Activated CD4-positive, alpha-beta memory T cell treated with anti-CD3 and anti-CD28 coated beads for 36 hours (primary cell): ENCODE measurements around the gene MED22. TPM values are rescaled to one million over a fixed set of nuclear protein-coding genes. Genes with fewer than 3 reads are reported as not detected.

Experiments
- CTCF ChIA-PET: fragments of 350-600 bp; sonication (Branson Sonifier 250); formaldehyde crosslinking; loops from one replicate; lab custom pipeline; 2021; ENCODE audit warnings: antibody characterized with exemption, inconsistent platforms; lab: Charles Lee
- POLR2A ChIA-PET: fragments of 350-600 bp; sonication (Branson Sonifier 250); formaldehyde crosslinking; loops from one replicate; lab custom pipeline; 2021; ENCODE audit warnings: antibody characterized with exemption; lab: Charles Lee
- DNase-seq: peaks from one replicate; pipeline ENCODE4 v3.0.0-alpha.2; 2020
- H3K27ac Mint-ChIP-seq: one replicate; pipeline ENCODE4 v1.8.0; 2021; ENCODE audit warnings: mixed read lengths
- H3K27me3 Mint-ChIP-seq: one replicate; pipeline ENCODE4 v1.8.0; 2021; ENCODE audit warnings: mixed read lengths
- H3K36me3 Mint-ChIP-seq: one replicate; pipeline ENCODE4 v1.8.0; 2021; ENCODE audit warnings: mixed read lengths
- H3K4me1 Mint-ChIP-seq: one replicate; pipeline ENCODE4 v1.8.0; 2021; ENCODE audit warnings: low read depth, mixed read lengths
- H3K4me3 Mint-ChIP-seq: one replicate; pipeline ENCODE4 v1.8.0; 2021; ENCODE audit warnings: mild to moderate bottlenecking, mixed read lengths
- H3K9me3 Mint-ChIP-seq: one replicate; pipeline ENCODE4 v1.8.0; 2021; ENCODE audit warnings: mixed read lengths
- intact Hi-C: fragments of 100-400 bp; cut with micrococcal nuclease; formaldehyde crosslinking; loops from one replicate; pipeline ENCODE4 v1.15.1; 2023
- total RNA-seq, 2 experiments: library from RNA; stranded (reverse); gene quantifications; one replicate each; pipeline ENCODE4 v1.2.3, GENCODE V29; 2021

MED22 gene
- total RNA-seq, 2 experiments from 2014 or later: 20.8 to 20.9 TPM

- peak overlapping the region; percentile 96 for H3K27ac Mint-ChIP-seq
- H3K4me3 Mint-ChIP-seq: peak overlapping the region; percentile 97
- H3K9me3 Mint-ChIP-seq: no peaks in the 10 kb centered on the region
- peaks cover 42% of the 10 kb centered on the region for H3K36me3 Mint-ChIP-seq
- CTCF ChIA-PET: interaction anchor here (0.6 to 6.5 kb wide), 4 partner anchors 19 to 34 kb away, joined by 3 to 76 read pairs (median 3); partner anchors contain the start of genes MED22 and RPL7A
- peak; percentile 42 for DNase-seq
- no peaks in the 10 kb centered on the region for H3K27me3 Mint-ChIP-seq
- POLR2A ChIA-PET: interaction anchor here (0.9 to 14.2 kb wide), 5 partner anchors 11 to 104 kb away, joined by 3 to 381 read pairs (median 3); partner anchors contain the start of genes MED22, RPL7A, SURF1 and SURF2
- peaks cover 43% of the 10 kb centered on the region for H3K4me1 Mint-ChIP-seq
- intact Hi-C loops: loop anchor here (10.0 kb wide), 1 partner anchor 1020 kb away; no protein-coding TSS in a partner anchor
These were observed 27.3 kb upstream of the MED22 start for GRCh38 chr9:133375116-133375723.

GRCh38 chr9:133374612-133375115, 26.7 kb upstream of the MED22 start:
- peak; percentile 47 for DNase-seq
- peak overlapping the region; percentile 97 for H3K4me3 Mint-ChIP-seq
- POLR2A ChIA-PET: interaction anchor here (0.6 to 14.2 kb wide), 7 partner anchors 10 to 343 kb away, joined by 3 to 381 read pairs (median 5); partner anchors contain the start of genes MED22, REXO4, RPL7A and SURF1
- H3K27me3 Mint-ChIP-seq: no peaks in the 10 kb centered on the region
- no peaks in the 10 kb centered on the region for H3K9me3 Mint-ChIP-seq
- intact Hi-C loops: loop anchor here (5.0 to 10.0 kb wide), 2 partner anchors 227 to 1020 kb away; no protein-coding TSS in a partner anchor
- peak overlapping the region; percentile 96 for H3K27ac Mint-ChIP-seq
- peaks cover 48% of the 10 kb centered on the region for H3K36me3 Mint-ChIP-seq
- peaks cover 48% of the 10 kb centered on the region for H3K4me1 Mint-ChIP-seq
- CTCF ChIA-PET: interaction anchor here (0.7 to 6.5 kb wide), 3 partner anchors 25 to 33 kb away, joined by 3 to 76 read pairs (median 3); partner anchors contain the start of genes MED22 and RPL7A

- Mint-ChIP-seq H3K9me3 (no peaks in the 10 kb centered on the region), H3K27me3 (no peaks in the 10 kb centered on the region), H3K4me3 (peak overlapping the region; percentile 77), H3K27ac (peak overlapping the region; percentile 96), H3K36me3 (peaks cover 69% of the 10 kb centered on the region), H3K4me1 (peaks cover 65% of the 10 kb centered on the region)
- POLR2A ChIA-PET: interaction anchor here (0.7 to 14.2 kb wide), 6 partner anchors 7 to 1022 kb away, joined by 3 to 381 read pairs (median 8); partner anchors contain the start of genes MED22, REXO4, RPL7A and SURF1
- intact Hi-C loops: loop anchor here (5.0 to 10.0 kb wide), 2 partner anchors 225 to 1023 kb away; no protein-coding TSS in a partner anchor
- DNase-seq: peak; percentile 31
- CTCF ChIA-PET: interaction anchor here (1.0 to 6.5 kb wide), 9 partner anchors 15 to 114 kb away, joined by 3 to 76 read pairs (median 4); partner anchors contain the start of genes MED22, RPL7A, SURF1 and SURF2
These were observed 24.2 kb upstream of the MED22 start for GRCh38 chr9:133372144-133372543.

GRCh38 chr9:133371261-133371711, 23.4 kb upstream of the MED22 start:
- H3K4me3 Mint-ChIP-seq: peak overlapping the region; percentile 77
- H3K36me3 Mint-ChIP-seq: peaks cover 77% of the 10 kb centered on the region
- peak overlapping the region; percentile 96 for H3K27ac Mint-ChIP-seq
- POLR2A ChIA-PET: interaction anchor here (0.8 to 14.2 kb wide), 7 partner anchors 17 to 341 kb away, joined by 3 to 381 read pairs (median 3); partner anchors contain the start of genes GTF3C5, MED22, REXO4 and RPL7A
- H3K4me1 Mint-ChIP-seq: peaks cover 68% of the 10 kb centered on the region
- H3K9me3 Mint-ChIP-seq: no peaks in the 10 kb centered on the region
- intact Hi-C loops: loop anchor here (1.0 to 10.0 kb wide), 8 partner anchors 15 to 1024 kb away; partner anchors contain the start of genes CACFD1, MED22, REXO4 and RPL7A
- CTCF ChIA-PET: interaction anchor here (0.8 to 6.5 kb wide), 9 partner anchors 9 to 50 kb away, joined by 4 to 76 read pairs (median 5); partner anchors contain the start of genes MED22, RPL7A, SURF1 and SURF2
- peak; percentile 94 for DNase-seq
- H3K27me3 Mint-ChIP-seq: no peaks in the 10 kb centered on the region

GRCh38 chr9:133370685-133371084, 22.8 kb upstream of the MED22 start:
- Mint-ChIP-seq H3K36me3 (peaks cover 82% of the 10 kb centered on the region), H3K27me3 (no peaks in the 10 kb centered on the region), H3K4me1 (peaks cover 74% of the 10 kb centered on the region), H3K27ac (peak overlapping the region; percentile 96), H3K9me3 (no peaks in the 10 kb centered on the region), H3K4me3 (peak overlapping the region; percentile 77)
- intact Hi-C loops: loop anchor here (1.0 to 10.0 kb wide), 8 partner anchors 14 to 1024 kb away; partner anchors contain the start of genes CACFD1, MED22, REXO4 and RPL7A
- ChIA-PET CTCF (interaction anchor here (0.8 to 6.5 kb wide), 9 partner anchors 8 to 51 kb away, joined by 3 to 76 read pairs (median 5); partner anchors contain the start of genes MED22, RPL7A, SURF1 and SURF2), POLR2A (interaction anchor here (0.8 to 14.2 kb wide), 7 partner anchors 16 to 340 kb away, joined by 3 to 381 read pairs (median 3); partner anchors contain the start of genes GTF3C5, MED22, REXO4 and RPL7A)
- peak; percentile 76 for DNase-seq

GRCh38 chr9:133369933-133370332, 22.0 kb upstream of the MED22 start:
- Mint-ChIP-seq H3K27me3 (no peaks in the 10 kb centered on the region), H3K4me3 (peak overlapping the region; percentile 77), H3K4me1 (peaks cover 74% of the 10 kb centered on the region), H3K36me3 (peaks cover 87% of the 10 kb centered on the region), H3K9me3 (no peaks in the 10 kb centered on the region), H3K27ac (peak overlapping the region; percentile 96)
- DNase-seq: peak; percentile 83
- ChIA-PET POLR2A (interaction anchor here (1.5 to 14.2 kb wide), 3 partner anchors 16 to 255 kb away, joined by 3 to 381 read pairs (median 15); partner anchors contain the start of genes MED22, REXO4, RPL7A and SURF1), CTCF (interaction anchor here (0.8 to 6.5 kb wide), 3 partner anchors 12 to 37 kb away, joined by 3 to 76 read pairs (median 69); partner anchors contain the start of genes MED22, RPL7A, SURF1 and SURF2)
- intact Hi-C loops: loop anchor here (2.0 to 10.0 kb wide), 3 partner anchors 49 to 1025 kb away; partner anchors contain the start of gene REXO4

GRCh38 chr9:133369422-133369821, 21.5 kb upstream of the MED22 start:
- Mint-ChIP-seq H3K27ac (peak overlapping the region; percentile 96), H3K9me3 (no peaks in the 10 kb centered on the region), H3K4me1 (peaks cover 71% of the 10 kb centered on the region), H3K4me3 (peak overlapping the region; percentile 77), H3K27me3 (no peaks in the 10 kb centered on the region), H3K36me3 (peaks cover 84% of the 10 kb centered on the region)
- ChIA-PET POLR2A (interaction anchor here (4.9 to 14.2 kb wide), 2 partner anchors 15 to 48 kb away, joined by 15 to 381 read pairs; partner anchors contain the start of genes MED22, REXO4, RPL7A and SURF1), CTCF (interaction anchor here (4.1 to 6.5 kb wide), 2 partner anchors 12 to 20 kb away, joined by 69 to 76 read pairs; partner anchors contain the start of genes MED22, RPL7A, SURF1 and SURF2)
- intact Hi-C loops: no loop called here
- no peak for DNase-seq

GRCh38 chr9:133368249-133368881, 20.4 kb upstream of the MED22 start:
- Mint-ChIP-seq H3K4me1 (peaks cover 65% of the 10 kb centered on the region), H3K27me3 (no peaks in the 10 kb centered on the region), H3K4me3 (peak overlapping the region; percentile 63), H3K9me3 (no peaks in the 10 kb centered on the region), H3K27ac (peak overlapping the region; percentile 96), H3K36me3 (peaks cover 89% of the 10 kb centered on the region)
- intact Hi-C loops: no loop called here
- no peak for DNase-seq
- CTCF ChIA-PET: interaction anchor here (1.0 to 1.1 kb wide), 2 partner anchors 9 to 12 kb away, joined by 3 to 10 read pairs; partner anchors contain the start of genes SURF1 and SURF2
- POLR2A ChIA-PET: interaction anchor here (14.2 kb wide), 1 partner anchor 14 kb away, joined by 381 read pairs; the partner anchor contains the start of genes MED22, RPL7A, SURF1 and SURF2

GRCh38 chr9:133367778-133368177, 19.8 kb upstream of the MED22 start:
- no peaks in the 10 kb centered on the region for H3K9me3 Mint-ChIP-seq
- H3K27me3 Mint-ChIP-seq: no peaks in the 10 kb centered on the region
- no peak for DNase-seq
- peaks cover 61% of the 10 kb centered on the region for H3K4me1 Mint-ChIP-seq
- ChIA-PET POLR2A (interaction anchor here (14.2 kb wide), 1 partner anchor 13 kb away, joined by 381 read pairs; the partner anchor contains the start of genes MED22, RPL7A, SURF1 and SURF2), CTCF (interaction anchor here (1.0 to 1.1 kb wide), 2 partner anchors 8 to 12 kb away, joined by 3 to 10 read pairs; partner anchors contain the start of genes SURF1 and SURF2)
- H3K4me3 Mint-ChIP-seq: no peak overlapping the region
- H3K27ac Mint-ChIP-seq: peak overlapping the region; percentile 96
- intact Hi-C loops: no loop called here
- peaks cover 88% of the 10 kb centered on the region for H3K36me3 Mint-ChIP-seq

- intact Hi-C loops: no loop called here
- H3K27me3 Mint-ChIP-seq: no peaks in the 10 kb centered on the region
- POLR2A ChIA-PET: interaction anchor here (14.2 kb wide), 1 partner anchor 13 kb away, joined by 381 read pairs; the partner anchor contains the start of genes MED22, RPL7A, SURF1 and SURF2
- no peak for DNase-seq
- peaks cover 87% of the 10 kb centered on the region for H3K36me3 Mint-ChIP-seq
- CTCF ChIA-PET: no interaction called here
- peaks cover 56% of the 10 kb centered on the region for H3K4me1 Mint-ChIP-seq
- no peak overlapping the region for H3K27ac Mint-ChIP-seq
- H3K9me3 Mint-ChIP-seq: no peaks in the 10 kb centered on the region
- no peak overlapping the region for H3K4me3 Mint-ChIP-seq
These were observed 19.3 kb upstream of the MED22 start for GRCh38 chr9:133367221-133367620.
